ENCODE data around the gene D2HGDH. TPM values are rescaled to one million over a fixed set of nuclear protein-coding genes. Genes with fewer than 3 reads are reported as not detected.

D2HGDH gene
- polyA plus RNA-seq (2012; ENCODE audit: insufficient read length, low read depth) = 24.7 TPM

GRCh38 chr2:241734467-241735208 is at the start of gene D2HGDH:
Gene D2HGDH, plus strand, starts transcription at chr2:241734630. Its CDS starts 595 bp downstream, at chr2:241735225.
- peak; percentile 39 for TF ChIP-seq FOXP2 (optimal IDR thresholded peaks at IDR 0.05; ENCODE audit: borderline replicate concordance, extremely low read depth, extremely low read length, insufficient read depth)
- peak; percentile 92 for TF ChIP-seq POLR2AphosphoS5 (IDR thresholded peaks at IDR 0.05; ENCODE audit: low read depth, low read length)
- TF ChIP-seq REST (IDR thresholded peaks at IDR 0.05; ENCODE audit: insufficient read depth in 1 of 2, low read depth in 2 of 2, low read length in 2 of 2) = no peak

DNA sequence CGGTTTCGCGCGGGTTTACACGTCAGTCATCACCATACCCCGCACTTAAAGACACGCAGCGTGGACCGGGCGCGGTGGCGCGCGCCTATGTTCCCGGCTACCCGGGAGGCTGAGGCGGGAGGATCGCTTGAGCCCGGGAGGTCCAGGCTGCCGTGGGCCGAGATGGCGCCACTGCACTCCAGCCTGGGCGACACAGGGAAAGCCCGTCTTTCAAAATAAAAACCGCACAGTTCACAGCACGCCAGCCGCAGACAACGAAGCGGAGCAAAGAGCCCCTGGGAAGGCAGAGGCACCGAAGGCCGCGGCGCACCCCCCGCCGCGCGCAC is 48.1 kb upstream of the D2HGDH start:
- TF ChIP-seq SIN3A (IDR thresholded peaks at IDR 0.05; ENCODE audit: borderline replicate concordance, insufficient read depth, low read length) (no peak), POLR2AphosphoS5 (IDR thresholded peaks at IDR 0.05; ENCODE audit: low read depth, low read length) (no peak), TAF1 (IDR thresholded peaks at IDR 0.05; ENCODE audit: borderline replicate concordance, insufficient read depth, low read length) (no peak), FOXP2 (optimal IDR thresholded peaks at IDR 0.05; ENCODE audit: borderline replicate concordance, extremely low read depth, extremely low read length, insufficient read depth) (no peak), REST (IDR thresholded peaks at IDR 0.05; ENCODE audit: insufficient read depth in 1 of 2, low read depth in 2 of 2, low read length in 2 of 2) (no peak)

DNA sequence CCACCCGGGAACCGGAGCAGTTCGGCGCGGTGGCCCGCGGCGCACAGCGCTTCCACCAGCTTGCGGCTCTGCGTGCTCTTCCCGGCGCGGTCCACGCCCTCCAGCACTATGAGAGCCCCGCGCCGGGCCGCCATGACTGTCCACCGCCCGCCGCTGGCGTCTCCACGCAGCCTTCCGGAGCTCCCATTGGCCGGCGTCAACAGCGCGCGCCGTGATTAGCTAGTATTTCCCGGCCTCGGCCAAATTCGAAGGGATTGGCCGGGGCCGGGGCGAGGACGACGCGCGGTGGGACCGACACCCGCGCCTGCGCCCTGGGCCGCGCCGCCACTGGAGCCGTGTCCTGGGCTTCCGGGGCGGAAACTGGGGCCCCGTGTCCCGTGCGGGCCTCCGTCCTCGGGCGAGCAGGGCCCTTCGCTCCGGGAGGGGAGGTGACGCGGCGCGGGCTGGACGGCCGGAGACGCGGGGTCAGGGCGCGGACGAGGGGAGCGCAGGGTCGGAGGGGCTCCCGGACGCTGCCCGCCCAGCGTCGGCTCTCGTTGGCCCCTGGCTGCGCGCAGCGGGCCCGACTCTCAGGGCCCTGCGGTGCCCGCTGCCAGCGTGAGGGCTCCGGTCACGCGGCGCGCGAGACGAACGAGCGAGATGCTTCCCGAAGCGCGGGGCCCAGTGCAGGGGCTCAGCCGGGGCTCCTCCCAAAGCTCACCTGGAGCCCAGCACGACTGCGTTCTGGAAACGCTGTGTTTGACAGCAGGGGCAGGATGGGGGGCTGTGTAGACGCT is 47.6 kb upstream of the D2HGDH start, which contains the start of gene DTYMK:
TSS of gene DTYMK (minus strand) at position 166 of the 776 bp plus-strand sequence. CDS start at position 134, 32 bp downstream.
- TF ChIP-seq FOXP2 (optimal IDR thresholded peaks at IDR 0.05; ENCODE audit: borderline replicate concordance, extremely low read depth, extremely low read length, insufficient read depth) (peak; percentile 88), POLR2AphosphoS5 (IDR thresholded peaks at IDR 0.05; ENCODE audit: low read depth, low read length) (peak; percentile 88), REST (IDR thresholded peaks at IDR 0.05; ENCODE audit: insufficient read depth in 1 of 2, low read depth in 2 of 2, low read length in 2 of 2) (peak in 1 of 2 experiments; percentile 64; a peak in 2 of 4 replicates), TAF1 (IDR thresholded peaks at IDR 0.05; ENCODE audit: borderline replicate concordance, insufficient read depth, low read length) (peak; percentile 81; the same call in 1 of the 2 replicates), SIN3A (IDR thresholded peaks at IDR 0.05; ENCODE audit: borderline replicate concordance, insufficient read depth, low read length) (no peak; the same call in 1 of the 2 replicates)

DNA sequence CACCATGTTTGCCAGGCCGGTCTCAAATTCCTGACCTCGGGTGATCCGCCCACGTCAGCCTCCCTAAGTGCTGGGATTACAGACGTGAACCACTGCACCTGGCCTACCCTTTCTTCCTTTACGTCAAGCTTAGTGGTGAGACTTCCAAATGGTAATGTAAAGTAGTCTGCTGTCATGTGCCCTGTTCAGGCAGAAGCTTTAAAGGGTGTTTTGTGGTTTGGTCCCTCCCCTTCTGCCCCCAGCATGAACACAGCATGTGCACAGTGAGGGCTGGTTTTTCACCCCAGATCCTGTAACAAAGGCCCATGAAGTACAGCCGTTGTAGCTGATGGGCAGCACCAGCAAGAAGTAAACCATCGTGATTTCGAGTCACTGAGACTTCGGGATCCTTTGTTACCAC is 45.1 kb upstream of the D2HGDH start:
- TF ChIP-seq REST (IDR thresholded peaks at IDR 0.05; ENCODE audit: insufficient read depth in 1 of 2, low read depth in 2 of 2, low read length in 2 of 2) (no peak), FOXP2 (optimal IDR thresholded peaks at IDR 0.05; ENCODE audit: borderline replicate concordance, extremely low read depth, extremely low read length, insufficient read depth) (no peak), SIN3A (IDR thresholded peaks at IDR 0.05; ENCODE audit: borderline replicate concordance, insufficient read depth, low read length) (no peak)

Measured in PFSK-1 (cell line).